Measurements from ENCODE around the gene ZBTB44.
"Not testable (repeated sequence)": the region's sequence is repeated elsewhere in the genome, so short reads cannot be mapped to it uniquely, and the experiment has no call there.

The ZBTB44 gene

GRCh38 chr11:130313383-130314183, 1.1 kb downstream of the ZBTB44 start:
- no peak for DNase-seq (ENCODE audit: low read depth)

GRCh38 chr11:130312046-130312445, 2.7 kb downstream of the ZBTB44 start:
- no peak for DNase-seq (ENCODE audit: low read depth)

- DNase-seq (ENCODE audit: low read depth): no peak
Measured at GRCh38 chr11:130310622-130311021, 4.1 kb downstream of the ZBTB44 start.

- no peak for DNase-seq (ENCODE audit: low read depth)
Measured at GRCh38 chr11:130308886-130309285, 5.8 kb downstream of the ZBTB44 start.

- DNase-seq (ENCODE audit: low read depth): no peak
Measured at GRCh38 chr11:130308059-130308458, 6.7 kb downstream of the ZBTB44 start.

- no peak for DNase-seq (ENCODE audit: low read depth)
Measured at GRCh38 chr11:130304651-130305050, 10.1 kb downstream of the ZBTB44 start.

GRCh38 chr11:130301002-130301401, 13.7 kb downstream of the ZBTB44 start:
- DNase-seq (ENCODE audit: low read depth): no peak

GRCh38 chr11:130300567-130300966, 14.2 kb downstream of the ZBTB44 start:
- no peak for DNase-seq (ENCODE audit: low read depth)

- DNase-seq (ENCODE audit: low read depth): no peak
Measured at GRCh38 chr11:130299978-130300377, 14.7 kb downstream of the ZBTB44 start.

GRCh38 chr11:130295657-130296056, 19.1 kb downstream of the ZBTB44 start:
- DNase-seq (ENCODE audit: low read depth): no peak

GRCh38 chr11:130282111-130282510, 32.6 kb downstream of the ZBTB44 start:
- no peak for DNase-seq (ENCODE audit: low read depth)

GRCh38 chr11:130281341-130281740, 33.4 kb downstream of the ZBTB44 start:
- DNase-seq (ENCODE audit: low read depth): not testable (repeated sequence)

GRCh38 chr11:130279989-130280388, 34.7 kb downstream of the ZBTB44 start:
- DNase-seq (ENCODE audit: low read depth): no peak

- no peak for DNase-seq (ENCODE audit: low read depth)
Measured at GRCh38 chr11:130278745-130279144, 36.0 kb downstream of the ZBTB44 start.

GRCh38 chr11:130278151-130278550, 36.6 kb downstream of the ZBTB44 start:
- DNase-seq (ENCODE audit: low read depth): no peak

GRCh38 chr11:130272336-130272735, 42.4 kb downstream of the ZBTB44 start:
- no peak for DNase-seq (ENCODE audit: low read depth)

- DNase-seq (ENCODE audit: low read depth): no peak
Measured at GRCh38 chr11:130269326-130269943, 45.3 kb downstream of the ZBTB44 start.

- DNase-seq (ENCODE audit: low read depth): no peak
Measured at GRCh38 chr11:130263351-130263750, 51.4 kb downstream of the ZBTB44 start.

GRCh38 chr11:130262424-130262823, 52.3 kb downstream of the ZBTB44 start:
- no peak for DNase-seq (ENCODE audit: low read depth)

- DNase-seq (ENCODE audit: low read depth): no peak
Measured at GRCh38 chr11:130261571-130261970, 53.1 kb downstream of the ZBTB44 start.

- no peak for DNase-seq (ENCODE audit: low read depth)
Measured at GRCh38 chr11:130260742-130261141, 54.0 kb downstream of the ZBTB44 start.

- no peak for DNase-seq (ENCODE audit: low read depth)
Measured at GRCh38 chr11:130260080-130260627, 54.6 kb downstream of the ZBTB44 start.

- DNase-seq (ENCODE audit: low read depth): not testable (repeated sequence)
Measured at GRCh38 chr11:130251763-130252162, 63.0 kb downstream of the ZBTB44 start.

All from stimulated activated CD8-positive, alpha-beta memory T cell treated with anti-CD3 and anti-CD28 coated beads, Interleukin-12 subunit alpha, Interleukin-12 subunit beta, amount 100 ng/mL, for 4 hours (primary cell).